ENCODE results near the gene FUBP1. TPM values are rescaled to one million over a fixed set of nuclear protein-coding genes. Genes with fewer than 3 reads are reported as not detected.

Gene FUBP1
- total RNA-seq, 6 experiments from 2014 or later: 94.7 to 125 (median 119) TPM

GRCh38 chr1:77977989-77978292 lies 931 bp downstream of the FUBP1 start:
- Mint-ChIP-seq H3K4me1 (ENCODE audit: low read depth) (peaks cover 52% of the 10 kb centered on the region), H3K27ac (no peak overlapping the region), H3K9me3 (0 out of 2 replicates have a peak, but pooled peaks cover 7% of the 10 kb centered on the region), H3K4me3 (no peak overlapping the region), H3K36me3 (ENCODE audit: low read depth) (peaks cover 27% of the 10 kb centered on the region), H3K27me3 (ENCODE audit: insufficient read depth) (no peaks in the 10 kb centered on the region; the same call in 1 of the 2 replicates)
- DNase-seq: no peak
- TF ChIP-seq, protein P1, sequence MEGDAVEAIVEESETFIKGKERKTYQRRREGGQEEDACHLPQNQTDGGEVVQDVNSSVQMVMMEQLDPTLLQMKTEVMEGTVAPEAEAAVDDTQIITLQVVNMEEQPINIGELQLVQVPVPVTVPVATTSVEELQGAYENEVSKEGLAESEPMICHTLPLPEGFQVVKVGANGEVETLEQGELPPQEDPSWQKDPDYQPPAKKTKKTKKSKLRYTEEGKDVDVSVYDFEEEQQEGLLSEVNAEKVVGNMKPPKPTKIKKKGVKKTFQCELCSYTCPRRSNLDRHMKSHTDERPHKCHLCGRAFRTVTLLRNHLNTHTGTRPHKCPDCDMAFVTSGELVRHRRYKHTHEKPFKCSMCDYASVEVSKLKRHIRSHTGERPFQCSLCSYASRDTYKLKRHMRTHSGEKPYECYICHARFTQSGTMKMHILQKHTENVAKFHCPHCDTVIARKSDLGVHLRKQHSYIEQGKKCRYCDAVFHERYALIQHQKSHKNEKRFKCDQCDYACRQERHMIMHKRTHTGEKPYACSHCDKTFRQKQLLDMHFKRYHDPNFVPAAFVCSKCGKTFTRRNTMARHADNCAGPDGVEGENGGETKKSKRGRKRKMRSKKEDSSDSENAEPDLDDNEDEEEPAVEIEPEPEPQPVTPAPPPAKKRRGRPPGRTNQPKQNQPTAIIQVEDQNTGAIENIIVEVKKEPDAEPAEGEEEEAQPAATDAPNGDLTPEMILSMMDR (IDR thresholded peaks at IDR 0.05): no peak

- TF ChIP-seq, protein P1 (IDR thresholded peaks at IDR 0.05): no peak
- Mint-ChIP-seq H3K27me3 (ENCODE audit: insufficient read depth) (no peaks in the 10 kb centered on the region; the same call in 1 of the 2 replicates), H3K4me3 (no peak overlapping the region), H3K9me3 (0 out of 2 replicates have a peak, but pooled peaks cover 7% of the 10 kb centered on the region), H3K4me1 (ENCODE audit: low read depth) (peaks cover 54% of the 10 kb centered on the region), H3K36me3 (ENCODE audit: low read depth) (peaks cover 32% of the 10 kb centered on the region), H3K27ac (no peak overlapping the region; the same call in 1 of the 2 replicates)
- DNase-seq: no peak
Observed at GRCh38 chr1:77976433-77977076, 2.3 kb downstream of the FUBP1 start.

- H3K4me1 Mint-ChIP-seq (ENCODE audit: low read depth): peaks cover 54% of the 10 kb centered on the region
Observed at GRCh38 chr1:77975907-77976306, 3.0 kb downstream of the FUBP1 start.

DNA sequence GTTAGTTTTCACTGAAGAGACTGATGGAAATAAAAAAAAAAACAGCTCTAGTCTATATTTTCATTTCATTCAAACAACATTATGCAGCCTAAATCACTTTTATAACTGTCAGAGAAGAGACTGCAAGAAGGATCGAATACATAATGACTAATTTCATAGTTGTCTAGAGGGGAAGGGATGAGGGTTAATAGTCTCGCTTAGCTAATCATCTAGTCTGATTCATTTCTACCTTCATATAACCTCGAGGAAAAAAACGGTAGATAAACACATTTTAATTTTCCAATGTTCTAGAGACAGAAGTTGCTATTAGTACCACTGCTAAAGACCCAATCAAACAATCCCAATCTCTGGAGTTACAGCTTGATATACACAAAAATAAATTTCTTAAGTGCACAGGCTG lies 3.5 kb downstream of the FUBP1 start:
- Mint-ChIP-seq H3K4me3 (no peak overlapping the region), H3K36me3 (ENCODE audit: low read depth) (peaks cover 26% of the 10 kb centered on the region), H3K27ac (peak overlapping the region; percentile 71), H3K4me1 (ENCODE audit: low read depth) (peaks cover 54% of the 10 kb centered on the region), H3K27me3 (ENCODE audit: insufficient read depth) (no peaks in the 10 kb centered on the region; the same call in 1 of the 2 replicates), H3K9me3 (0 out of 2 replicates have a peak, but pooled peaks cover 7% of the 10 kb centered on the region)
- TF ChIP-seq, protein P1 (IDR thresholded peaks at IDR 0.05): no peak
- peak; percentile 25 for DNase-seq

More at GRCh38 chr1:77975907-77976306, 3.0 kb downstream of the FUBP1 start:
- H3K27me3 Mint-ChIP-seq (ENCODE audit: insufficient read depth): no peaks in the 10 kb centered on the region; the same call in 1 of the 2 replicates
- peak overlapping the region; percentile 71 for H3K27ac Mint-ChIP-seq
- no peak for DNase-seq
- TF ChIP-seq, protein P1 (IDR thresholded peaks at IDR 0.05): no peak
- H3K36me3 Mint-ChIP-seq (ENCODE audit: low read depth): peaks cover 32% of the 10 kb centered on the region
- H3K4me3 Mint-ChIP-seq: no peak overlapping the region
- 0 out of 2 replicates have a peak, but pooled peaks cover 7% of the 10 kb centered on the region for H3K9me3 Mint-ChIP-seq

- Mint-ChIP-seq H3K9me3 (0 out of 2 replicates have a peak, but pooled peaks cover 6% of the 10 kb centered on the region), H3K27ac (no peak overlapping the region), H3K36me3 (ENCODE audit: low read depth) (peaks cover 42% of the 10 kb centered on the region), H3K4me1 (ENCODE audit: low read depth) (peaks cover 77% of the 10 kb centered on the region), H3K4me3 (peak overlapping the region; percentile 22; the same call in 1 of the 2 replicates), H3K27me3 (ENCODE audit: insufficient read depth) (no peaks in the 10 kb centered on the region; the same call in 1 of the 2 replicates)
- TF ChIP-seq, protein P1 (IDR thresholded peaks at IDR 0.05): no peak
- DNase-seq: no peak
Observed at GRCh38 chr1:77972080-77972479, 6.8 kb downstream of the FUBP1 start.

Data from HFFc6 (cell line).